NCI-H2029 (cell line): ENCODE data around the gene CHD5.
"Not testable (repeated sequence)": the region's sequence is repeated elsewhere in the genome, so short reads cannot be mapped to it uniquely, and the experiment has no call there.

Experiments used
- DNase-seq: peaks from one replicate; lab custom pipeline; 2025; lab: John Stamatoyannopoulos, UW

Gene CHD5

DNA sequence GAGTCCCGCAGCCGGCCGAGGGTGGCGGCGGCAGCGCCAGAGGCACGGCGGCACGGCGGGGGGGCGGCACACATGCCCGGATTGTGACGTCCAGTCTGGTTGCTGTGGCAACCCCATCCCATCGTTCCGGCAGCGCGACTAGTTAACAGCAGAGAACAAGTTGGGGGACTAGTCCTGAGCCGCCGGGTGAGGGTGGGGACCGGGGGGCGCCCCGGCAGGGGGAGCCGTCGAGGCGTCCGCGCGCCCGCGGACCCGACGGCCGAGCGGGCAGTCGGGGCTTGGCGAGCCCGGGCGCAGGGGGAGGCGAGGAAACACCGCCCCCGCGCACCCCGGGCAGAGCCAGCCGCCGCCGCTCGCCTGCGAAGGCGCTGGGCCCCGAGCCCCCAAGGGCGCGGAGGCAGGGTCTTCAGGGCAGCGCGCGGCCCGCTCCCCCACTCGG, at the start of gene CHD5:
Gene CHD5 (minus strand): TSS at position 54 of the 439 bp plus-strand sequence. CDS start 298 bp downstream, outside the sequence.
- DNase-seq = no peak

- DNase-seq = no peak
These were observed 45.5 kb upstream of the CHD5 start for GRCh38 chr1:6225651-6226050.

GRCh38 chr1:6224718-6225117, 44.6 kb upstream of the CHD5 start:
- no peak for DNase-seq

GRCh38 chr1:6223617-6224016, 43.5 kb upstream of the CHD5 start:
- no peak for DNase-seq

DNA sequence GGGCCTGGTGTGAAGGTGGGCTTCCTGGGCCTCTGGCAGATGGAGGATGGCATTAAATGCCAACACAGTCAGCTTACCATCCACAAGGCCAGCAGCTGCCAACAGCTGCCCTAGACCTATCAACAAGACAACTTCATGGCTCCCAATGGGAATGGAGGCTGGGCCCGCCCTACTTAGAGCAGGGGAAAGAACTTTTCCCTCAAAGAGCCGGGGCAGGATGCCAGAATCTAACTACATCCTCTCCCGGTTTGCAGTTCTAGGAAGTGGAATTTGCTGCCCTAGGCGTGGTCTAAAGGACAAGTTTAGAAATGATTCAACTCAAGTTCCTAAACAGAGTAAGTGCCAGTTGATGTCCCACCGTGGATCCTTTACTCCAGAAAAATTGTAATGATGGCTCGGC, 42.5 kb upstream of the CHD5 start:
- DNase-seq = no peak

DNA sequence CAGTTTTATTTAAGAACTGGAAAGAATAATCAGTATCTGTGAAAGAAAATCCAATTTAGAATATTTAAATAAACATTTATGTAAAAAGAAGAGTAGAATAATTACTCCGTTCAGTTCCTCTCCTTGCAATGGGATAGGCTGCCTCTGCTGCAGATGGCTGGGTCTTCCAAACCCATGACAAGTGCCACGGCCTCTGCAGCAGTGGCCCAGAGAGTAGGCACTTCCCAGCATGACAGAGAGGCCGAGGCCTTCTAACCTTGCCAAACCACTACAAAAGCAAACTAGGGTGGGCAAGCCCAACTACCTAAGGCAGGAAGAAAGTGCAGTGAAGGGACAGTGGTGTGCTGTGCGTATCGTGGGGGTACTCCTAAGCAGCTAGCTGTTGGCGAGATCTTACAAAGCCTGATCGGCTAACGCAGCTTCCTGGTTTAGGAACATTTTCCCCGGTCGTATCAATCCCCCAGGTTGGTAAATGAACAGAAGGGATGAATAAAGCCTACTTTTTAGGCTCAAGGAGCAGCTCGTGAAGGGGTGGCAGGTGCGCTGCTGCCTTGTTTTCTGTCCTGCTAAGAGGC, 41.2 kb upstream of the CHD5 start:
- no peak for DNase-seq

- DNase-seq = no peak
These were observed 40.1 kb upstream of the CHD5 start for GRCh38 chr1:6220236-6220635.

- not testable (repeated sequence) for DNase-seq
These were observed 39.5 kb upstream of the CHD5 start for GRCh38 chr1:6219641-6220040.

- DNase-seq = no peak
These were observed 38.4 kb upstream of the CHD5 start for GRCh38 chr1:6218375-6219164.

GRCh38 chr1:6212193-6212959, 32.3 kb upstream of the CHD5 start:
- no peak for DNase-seq

GRCh38 chr1:6211731-6212130, 31.6 kb upstream of the CHD5 start:
- DNase-seq = no peak

DNA sequence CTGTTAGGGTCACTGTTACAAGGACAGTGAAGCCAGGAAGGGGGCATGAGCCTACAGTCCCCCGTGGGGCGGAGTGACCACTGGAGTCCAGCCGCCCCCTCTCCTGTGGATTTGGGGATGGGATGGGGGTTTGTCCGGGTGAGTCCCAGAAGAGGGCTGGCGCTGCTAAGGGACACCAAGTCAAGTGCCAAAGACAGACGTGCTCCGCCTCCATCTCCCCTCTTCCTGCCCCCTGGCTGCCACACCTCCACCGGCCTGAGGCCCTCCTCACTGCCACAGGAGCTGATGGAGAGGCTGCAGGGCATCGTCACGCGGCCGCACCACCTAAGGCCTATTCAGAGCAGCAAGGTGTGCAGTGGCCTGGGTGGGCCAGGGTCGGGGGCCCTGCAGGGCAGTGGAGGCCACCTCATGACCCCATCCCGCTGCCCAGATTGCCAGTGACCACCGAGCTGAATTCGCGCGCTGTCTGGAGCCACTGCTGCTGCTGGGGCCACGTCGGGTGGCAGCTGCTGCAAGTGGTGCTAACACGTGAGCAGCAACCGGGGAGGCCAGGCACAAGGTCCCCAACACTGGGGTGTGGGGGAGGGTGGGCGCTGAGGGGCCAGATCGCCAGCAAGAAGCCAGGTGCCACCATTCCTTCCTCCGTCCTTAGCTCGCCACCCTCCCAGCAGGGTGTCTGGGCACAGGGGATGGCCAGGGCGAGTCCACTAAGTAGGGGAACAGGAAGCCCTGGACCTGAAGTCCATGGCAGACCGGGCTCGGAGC, 30.7 kb upstream of the CHD5 start:
- no peak for DNase-seq

- DNase-seq = no peak
These were observed 29.8 kb upstream of the CHD5 start for GRCh38 chr1:6209661-6210580.

DNA sequence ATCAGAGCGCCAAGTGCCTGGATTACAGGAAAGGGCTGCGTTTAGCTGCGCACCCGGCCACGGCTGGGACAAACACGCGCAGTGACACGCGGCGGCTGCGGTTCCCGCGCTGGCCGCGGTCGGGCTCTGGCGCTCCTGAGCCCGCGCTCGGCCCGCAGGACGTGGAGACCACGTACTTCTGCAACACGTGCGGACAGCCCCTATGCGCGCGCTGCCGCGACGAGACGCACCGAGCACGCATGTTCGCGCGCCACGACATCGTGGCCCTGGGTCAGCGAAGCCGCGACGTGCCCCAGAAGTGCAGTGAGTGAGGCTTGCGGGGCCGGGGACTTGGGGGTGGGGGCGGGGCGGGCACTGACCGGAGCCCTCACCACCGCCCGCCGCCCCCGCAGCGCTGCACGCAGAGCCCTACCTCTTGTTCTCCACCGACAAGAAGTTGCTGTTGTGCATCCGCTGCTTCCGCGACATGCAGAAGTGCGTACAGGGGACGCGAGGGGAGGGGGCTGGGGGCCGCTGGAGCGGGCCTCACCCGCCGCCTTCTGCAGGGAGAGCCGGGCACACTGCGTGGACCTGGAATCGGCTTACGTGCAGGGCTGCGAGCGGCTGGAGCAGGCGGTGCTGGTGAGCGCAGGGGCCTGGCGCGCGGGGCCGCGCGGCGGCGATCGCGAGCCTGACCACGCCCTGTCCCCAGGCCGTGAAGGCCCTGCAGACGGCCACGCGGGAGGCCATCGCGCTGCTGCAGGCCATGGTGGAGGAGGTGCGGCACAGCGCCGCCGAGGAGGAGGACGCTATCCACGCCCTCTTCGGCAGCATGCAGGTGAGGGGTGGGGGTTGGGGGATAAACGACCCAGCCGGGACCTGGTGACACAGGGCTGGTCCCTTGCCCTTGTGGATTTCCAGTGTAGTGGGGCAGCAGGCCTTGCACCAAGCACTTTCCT, 28.9 kb upstream of the CHD5 start:
- no peak for DNase-seq

GRCh38 chr1:6207921-6208320, 27.8 kb upstream of the CHD5 start:
- DNase-seq = no peak

GRCh38 chr1:6207075-6207885, 27.2 kb upstream of the CHD5 start:
- DNase-seq = no peak

DNA sequence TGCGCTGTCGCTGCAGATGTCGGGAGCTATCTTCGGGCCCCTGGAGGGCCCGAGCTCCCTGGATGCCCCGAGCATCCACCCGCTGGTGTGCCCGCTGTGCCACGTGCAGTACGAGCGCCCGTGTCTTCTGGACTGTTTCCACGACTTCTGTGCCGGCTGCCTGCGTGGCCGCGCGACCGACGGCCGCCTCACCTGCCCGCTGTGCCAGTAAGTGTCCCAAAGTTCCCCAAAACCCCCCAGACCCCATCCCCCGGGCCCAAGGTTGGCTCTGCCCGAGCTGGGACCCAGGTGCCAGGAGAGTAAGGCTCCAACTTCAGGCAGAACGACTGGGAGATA, 26.4 kb upstream of the CHD5 start:
- no peak for DNase-seq

DNA sequence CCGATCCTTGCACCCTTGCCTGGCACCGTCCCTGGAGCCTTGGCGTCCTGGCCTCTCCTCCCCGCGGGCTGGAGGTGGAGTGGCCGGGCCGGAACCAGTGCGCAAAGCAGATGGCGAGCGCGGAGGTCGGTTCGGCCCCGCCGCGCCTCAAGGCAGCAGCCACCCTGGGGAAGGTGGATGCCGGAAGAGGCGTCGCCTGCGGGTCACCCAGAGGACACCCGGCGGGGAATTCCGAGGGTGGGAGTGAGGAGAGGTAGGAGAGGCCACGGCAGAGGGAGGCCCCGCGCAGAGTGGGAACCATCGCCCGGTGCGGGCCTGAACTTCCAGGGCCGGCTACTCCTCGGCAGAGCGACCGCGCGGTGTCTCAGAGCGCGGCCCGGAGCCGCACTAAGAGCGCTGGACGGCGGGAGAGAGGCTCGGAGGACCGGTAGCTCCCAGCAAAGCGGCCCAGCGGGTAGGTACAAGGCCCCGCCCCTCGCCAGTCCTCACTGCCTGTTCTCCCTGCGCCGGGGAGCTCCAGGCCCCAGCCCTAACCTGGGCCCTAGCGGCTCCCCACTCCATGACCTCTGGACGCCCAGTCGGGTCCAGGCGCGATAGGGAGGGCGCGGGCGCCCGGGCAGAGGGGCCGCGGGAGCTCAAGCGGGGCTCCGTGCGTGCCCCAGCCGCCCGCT, 25.9 kb upstream of the CHD5 start, which contains the start of gene RNF207:
Gene RNF207 (plus strand): TSS at position 271 of the 671 bp plus-strand sequence. CDS start 417 bp downstream, outside the sequence.
- no peak for DNase-seq

- DNase-seq = no peak
These were observed 22.1 kb upstream of the CHD5 start for GRCh38 chr1:6202256-6202655.
